GM19023 (cell line): Measurements from ENCODE around the gene NUF2.
"Not testable (repeated sequence)": the region's sequence is repeated elsewhere in the genome, so short reads cannot be mapped to it uniquely, and the experiment has no call there.

Source experiments
- ATAC-seq: cut with Tn5 transposase; IDR thresholded peaks from one replicate; pipeline ENCODE4 v1.9.1; 2021; ENCODE audit warnings: mild to moderate bottlenecking, moderate library complexity; ENCODE audit not compliant: unreplicated experiment

Gene NUF2

GRCh38 chr1:163331116-163331515 is 9.4 kb downstream of the NUF2 start:
- no peak for ATAC-seq

DNA sequence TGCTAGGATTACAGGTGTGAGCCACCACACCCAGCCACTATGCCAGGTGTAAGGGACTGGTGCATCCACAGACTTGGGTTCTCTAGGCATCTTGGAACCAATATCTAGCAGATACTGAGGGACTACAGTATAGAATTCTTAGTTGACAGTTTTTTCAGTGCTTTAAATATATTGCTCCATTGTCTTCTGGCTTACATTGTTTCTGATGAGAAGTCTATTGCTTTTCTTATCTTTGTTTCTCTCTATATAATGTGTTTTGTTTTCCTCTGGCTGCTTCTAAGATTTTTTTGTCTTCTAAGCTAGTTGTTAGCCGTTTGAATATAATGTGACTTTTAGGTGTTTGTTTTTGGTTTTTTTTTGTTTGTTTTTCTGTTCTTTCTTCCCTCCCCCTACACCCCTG is 13.5 kb downstream of the NUF2 start:
- ATAC-seq = no peak

DNA sequence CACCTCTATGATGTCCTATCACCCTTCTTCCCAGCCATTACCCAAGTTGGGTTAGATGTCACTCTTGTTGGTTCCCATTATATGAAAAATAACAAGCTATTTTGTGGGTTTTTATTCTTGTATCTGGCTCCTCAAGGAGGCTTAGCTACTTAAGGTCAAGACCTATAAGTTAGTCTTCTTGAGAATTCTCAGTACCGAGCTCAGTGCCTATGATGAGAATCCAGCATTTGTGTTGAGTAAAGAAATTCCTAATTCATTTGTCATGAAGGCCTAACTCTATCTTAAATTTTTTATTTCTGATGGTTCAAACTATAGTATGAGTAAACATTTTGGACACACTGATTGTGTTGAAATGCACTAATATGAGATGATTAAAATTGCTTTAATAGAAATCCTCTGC is 15.9 kb downstream of the NUF2 start:
- no peak for ATAC-seq

- no peak for ATAC-seq
Measured at GRCh38 chr1:163346326-163346870, 24.6 kb downstream of the NUF2 start.

- ATAC-seq = no peak
Measured at GRCh38 chr1:163347106-163347505, 25.4 kb downstream of the NUF2 start.

GRCh38 chr1:163351912-163352311 is 30.2 kb downstream of the NUF2 start:
- no peak for ATAC-seq

GRCh38 chr1:163357378-163357777 is 35.6 kb downstream of the NUF2 start:
- no peak for ATAC-seq

- ATAC-seq = not testable (repeated sequence)
Measured at GRCh38 chr1:163358172-163358571, 36.4 kb downstream of the NUF2 start.

DNA sequence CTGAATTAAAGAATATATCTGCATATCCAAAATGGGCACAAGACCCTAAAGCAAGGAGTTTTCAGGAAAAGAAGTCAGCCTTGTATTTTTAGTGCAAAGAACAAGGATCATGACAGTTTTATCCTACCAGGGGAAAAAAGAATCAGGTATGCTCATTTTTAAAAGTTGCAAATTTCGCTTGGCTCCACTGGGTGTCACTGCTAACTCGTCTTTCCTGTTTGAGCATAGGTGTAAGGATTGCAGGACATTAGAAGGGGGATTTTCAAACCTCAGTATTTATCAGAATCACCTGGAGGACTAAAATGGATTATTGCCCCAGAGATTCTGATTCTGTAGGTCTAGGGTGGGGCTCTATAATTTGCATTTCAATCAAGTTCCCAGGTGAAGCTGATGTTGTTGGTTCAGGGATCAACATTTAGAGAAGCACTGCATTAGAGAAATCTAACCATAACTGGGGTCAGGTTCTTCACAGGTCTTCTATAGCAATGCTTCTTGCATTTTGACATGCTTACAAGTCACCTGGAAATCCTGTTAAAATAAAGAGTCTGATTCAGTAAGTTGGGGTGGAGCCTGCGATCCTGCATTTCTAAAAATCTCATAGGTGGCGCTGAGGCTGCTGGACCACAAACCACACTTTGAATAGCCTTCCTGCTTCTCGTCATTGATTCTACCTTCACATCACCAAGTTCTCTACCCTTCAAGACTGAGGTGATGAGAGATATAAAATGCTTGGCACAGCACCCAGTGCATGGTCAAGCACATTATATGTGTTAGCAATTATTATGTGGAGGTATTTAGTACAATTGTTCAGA is 39.6 kb downstream of the NUF2 start:
- ATAC-seq = no peak

GRCh38 chr1:163365186-163365585 is 43.4 kb downstream of the NUF2 start:
- ATAC-seq = no peak

DNA sequence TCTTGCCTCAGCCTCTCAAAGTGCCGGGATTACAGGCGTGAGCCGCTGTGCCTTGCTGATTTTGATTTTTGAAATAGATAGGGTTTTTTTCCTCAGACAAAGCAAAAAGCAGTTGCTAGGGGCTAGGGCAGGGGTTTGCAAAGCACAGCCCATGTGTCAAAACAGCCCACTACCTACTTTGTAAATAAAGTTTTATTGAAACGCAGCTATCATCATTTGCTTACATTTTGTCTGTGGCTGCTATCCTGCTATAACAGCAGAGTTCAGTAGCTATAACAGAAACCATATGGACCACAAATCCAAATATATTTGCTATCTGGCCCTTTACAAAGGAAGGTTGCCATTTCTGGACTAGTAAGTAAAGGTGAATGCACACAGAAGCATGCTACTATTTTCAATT is 44.8 kb downstream of the NUF2 start:
- ATAC-seq = no peak

- no peak for ATAC-seq
Measured at GRCh38 chr1:163367721-163368120, 46.0 kb downstream of the NUF2 start.

- no peak for ATAC-seq
Measured at GRCh38 chr1:163372576-163372975, 50.8 kb downstream of the NUF2 start.

DNA sequence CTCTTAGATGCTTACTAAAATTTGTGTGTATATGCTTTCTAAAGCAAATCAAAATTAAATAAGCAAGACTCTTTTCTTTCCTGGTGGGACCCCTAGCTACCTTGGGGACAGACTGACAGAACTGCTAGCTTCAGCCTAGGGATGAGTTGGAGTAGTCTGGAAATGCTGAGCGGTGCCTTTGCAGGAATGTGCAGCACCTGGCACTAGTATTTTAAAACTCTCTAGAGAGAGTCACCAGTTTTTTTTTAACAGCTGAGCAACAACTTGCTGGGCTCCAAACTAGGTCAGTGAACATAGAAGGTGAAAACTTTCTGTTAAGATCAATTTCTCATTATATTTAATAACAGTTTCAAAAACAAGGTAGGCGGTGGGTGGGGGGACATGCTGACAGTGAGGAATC is 56.8 kb downstream of the NUF2 start:
- no peak for ATAC-seq

- no peak for ATAC-seq
Measured at GRCh38 chr1:163379801-163380200, 58.0 kb downstream of the NUF2 start.

DNA sequence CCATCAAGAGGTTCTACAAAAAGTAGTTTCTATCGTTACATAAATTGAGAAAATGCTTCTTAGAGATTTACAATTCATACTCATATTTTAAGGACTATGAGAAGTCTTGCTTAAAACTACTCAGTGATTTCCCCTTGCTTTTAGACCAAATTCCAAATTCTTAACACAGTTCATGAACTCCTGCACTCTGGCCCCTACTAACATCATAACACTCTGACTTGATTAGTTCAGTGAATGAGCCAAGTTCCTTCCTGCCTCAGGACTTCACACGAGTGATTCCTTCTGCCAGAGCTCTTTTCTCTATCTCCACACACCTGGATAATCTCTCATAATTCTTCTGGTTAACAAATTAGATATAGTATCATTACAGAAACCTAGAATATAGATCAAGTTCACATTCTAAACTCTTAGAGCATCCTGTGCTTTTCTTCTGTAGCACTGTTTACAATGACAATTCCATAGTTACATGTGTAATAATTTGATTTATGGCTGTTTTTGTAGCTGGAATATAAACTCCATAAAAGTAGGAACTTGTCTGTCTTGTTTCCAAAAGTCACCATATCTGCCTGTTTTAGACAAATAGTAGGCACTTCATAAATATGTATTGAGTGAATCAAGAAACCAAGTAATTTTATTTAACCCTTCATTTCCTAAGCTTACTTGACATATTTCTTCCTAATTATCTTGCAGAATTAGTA is 59.9 kb downstream of the NUF2 start:
- no peak for ATAC-seq

GRCh38 chr1:163382395-163382794 is 60.6 kb downstream of the NUF2 start:
- no peak for ATAC-seq

- no peak for ATAC-seq
Measured at GRCh38 chr1:163387146-163387545, 65.4 kb downstream of the NUF2 start.

DNA sequence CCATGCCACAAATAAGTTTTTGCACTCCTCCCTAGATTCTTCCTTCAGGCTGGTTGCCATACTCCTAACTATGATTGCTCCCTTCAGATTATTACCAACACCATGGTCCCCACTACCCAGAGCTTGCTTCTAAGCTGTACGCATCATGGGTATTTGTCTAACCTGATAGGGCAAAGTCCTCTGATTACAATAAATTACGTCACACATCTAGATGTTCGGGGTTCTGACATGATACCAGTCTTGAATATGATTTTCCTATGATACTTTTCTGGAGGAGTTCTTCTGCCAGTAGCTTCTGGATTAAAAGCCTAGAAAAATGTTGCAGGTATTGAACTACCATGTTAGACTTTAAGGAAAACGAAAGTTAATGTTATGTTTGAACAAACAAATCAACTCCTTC is 67.2 kb downstream of the NUF2 start:
- no peak for ATAC-seq

DNA sequence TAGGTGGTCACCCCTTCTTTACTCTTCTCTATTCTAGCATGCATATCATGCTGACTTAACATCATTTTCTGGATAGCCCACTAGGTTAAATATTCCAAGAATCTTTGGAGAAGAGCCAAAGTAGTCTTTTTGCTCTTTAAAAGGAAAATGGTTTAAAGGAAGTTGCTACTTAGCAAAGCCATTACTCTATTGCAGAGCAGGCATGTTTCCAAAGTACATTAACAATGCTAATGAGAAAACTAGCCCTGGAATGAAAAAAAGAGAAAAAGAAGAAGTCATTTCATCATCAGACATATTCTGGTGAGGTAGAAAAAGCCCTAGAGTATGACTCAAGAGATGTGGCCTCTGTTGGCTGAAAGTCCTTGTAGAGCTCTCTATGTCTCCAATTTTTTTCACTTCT is 74.0 kb downstream of the NUF2 start:
- no peak for ATAC-seq

- no peak for ATAC-seq
Measured at GRCh38 chr1:163397451-163398200, 75.9 kb downstream of the NUF2 start.
